Heart left ventricle (tissue), 13 donors: ENCODE results near the gene MAGI2.

ENCODE experiments used
- CTCF ChIP-seq, 12 donors: fragments of 200-600 bp; sonication (generic) in 4 of 12; IDR thresholded peaks; one replicate each; pipeline versions ENCODE4 v1.5.0 to v1.8.0; 2018 to 2022; ENCODE audit warnings: antibody characterized with exemption in 12 of 12, mild to moderate bottlenecking in 5 of 12
- POLR2A ChIP-seq, 2 donors: fragments of 450-650 bp; IDR thresholded peaks; one replicate each; pipeline ENCODE4 v1.6.1; 2017; ENCODE audit warnings: antibody characterized with exemption in 2 of 2, mild to moderate bottlenecking in 2 of 2, moderate library complexity in 2 of 2
- donor health status: ischemic (EF 13 %, LVEDD 7.1; RV severe dilation, severe dysfunction).
- donor health status: DM: no; HTN: yes; CAD: no.
- donor health status: DM: no; HTN: no; CAD: no.
- donor health status: ischemic (EF 25% LVEDD 6.9; RV normal size, moderate dysfunction).
- donor health status: ischemic (EF 25% LVEDD 5.7; RV mildly dilated, moderate dysfunction).
- donor health status: ischemic (EF 35%, LVEDD 5.7; RV mildly dilated, moderate dysfunction).
- donor health status: nonischemic (EF 11% LVEDD 7.7; RV severe dilation, severe dysfunction).
- donor health status: DM: yes; HTN: yes; CAD: no.
- donor health status: PGD.
- donor health status: ischemic (EF 29% LVEDD 5.4; RV normal size, mild dysfunction).
- donor health status: nonischemic (EF 23%, LVEDD 6.1; RV moderate dilation, normal function).

- TF ChIP-seq CTCF (IDR thresholded peaks at IDR 0.05): no peak
- no peak for TF ChIP-seq POLR2A (IDR thresholded peaks at IDR 0.05)
Measured at GRCh38 chr7:78473021-78473420, 980.4 kb downstream of the MAGI2 start.
